Measurements from ENCODE around the gene KCTD5. TPM values are rescaled to one million over a fixed set of nuclear protein-coding genes. Genes with fewer than 3 reads are reported as not detected.

Gene KCTD5
- total and polyA plus RNA-seq, 9 of the 15 experiments (the other 6 are each of a cell fraction or from before 2014, with no cell fraction given), result 0.73 to 58.3 (median 32.3) TPM

GRCh38 chr16:2682209-2683021 is at the start of gene KCTD5 (continued):
- TF ChIP-seq SAFB (IDR thresholded peaks at IDR 0.05; ENCODE audit: borderline replicate concordance, low read depth, low read length) (0 out of 2 replicates have a peak, but pooled peaks have one; percentile 13), ATF4 (CRISPR knock-in tag; IDR thresholded peaks at IDR 0.05) (0 out of 2 replicates have a peak, but pooled peaks have one; percentile 8), POLR2AphosphoS2 (IDR thresholded peaks at IDR 0.05; ENCODE audit: low read length) (peak; percentile 43; the same call in 1 of the 2 replicates), GABPB1 (CRISPR knock-in tag; IDR thresholded peaks at IDR 0.05) (peak; percentile 99), GABPB2 (CRISPR knock-in tag; conservative IDR thresholded peaks at IDR 0.05) (no peak; the same call in 1 of the 2 replicates), E2F4 (CRISPR knock-in tag; IDR thresholded peaks at IDR 0.05; ENCODE audit: low read depth) (no peak), BCL6 (CRISPR knock-in tag; IDR thresholded peaks at IDR 0.05) (no peak), CTBP1 (IDR thresholded peaks at IDR 0.05; ENCODE audit: borderline replicate concordance) (peak; percentile 86; the same call in 1 of the 2 replicates), KLF6 (CRISPR knock-in tag; IDR thresholded peaks at IDR 0.05; ENCODE audit: borderline replicate concordance) (peak; percentile 53; the same call in 1 of the 2 replicates), TAL1 (IDR thresholded peaks at IDR 0.05) (no peak), KHSRP (IDR thresholded peaks at IDR 0.05) (no peak), TCF7 (IDR thresholded peaks at IDR 0.05; ENCODE audit: borderline replicate concordance) (0 out of 2 replicates have a peak, but pooled peaks have one; percentile 66), HDAC1 (IDR thresholded peaks at IDR 0.05) (peak in 1 of 2 experiments; percentile 89; a peak in 2 of 4 replicates), JUND (IDR thresholded peaks at IDR 0.05; ENCODE audit: borderline replicate concordance, low read depth, low read length) (peak; percentile 86), JUND (tag; IDR thresholded peaks at IDR 0.05; ENCODE audit: borderline replicate concordance, low read depth, low read length) (peak; percentile 27; the same call in 1 of the 3 replicates), ARID2 (IDR thresholded peaks at IDR 0.05) (no peak), MED1 (CRISPR knock-in tag; IDR thresholded peaks at IDR 0.05; ENCODE audit: borderline replicate concordance) (no peak), ZBTB33 (CRISPR knock-in tag; IDR thresholded peaks at IDR 0.05) (peak; percentile 69), NFYB (IDR thresholded peaks at IDR 0.05; ENCODE audit: extremely low read depth, insufficient read length) (no peak), NUFIP1 (IDR thresholded peaks at IDR 0.05; ENCODE audit: partially characterized antibody) (peak; percentile 55)
- TF ChIP-seq, protein P1, sequence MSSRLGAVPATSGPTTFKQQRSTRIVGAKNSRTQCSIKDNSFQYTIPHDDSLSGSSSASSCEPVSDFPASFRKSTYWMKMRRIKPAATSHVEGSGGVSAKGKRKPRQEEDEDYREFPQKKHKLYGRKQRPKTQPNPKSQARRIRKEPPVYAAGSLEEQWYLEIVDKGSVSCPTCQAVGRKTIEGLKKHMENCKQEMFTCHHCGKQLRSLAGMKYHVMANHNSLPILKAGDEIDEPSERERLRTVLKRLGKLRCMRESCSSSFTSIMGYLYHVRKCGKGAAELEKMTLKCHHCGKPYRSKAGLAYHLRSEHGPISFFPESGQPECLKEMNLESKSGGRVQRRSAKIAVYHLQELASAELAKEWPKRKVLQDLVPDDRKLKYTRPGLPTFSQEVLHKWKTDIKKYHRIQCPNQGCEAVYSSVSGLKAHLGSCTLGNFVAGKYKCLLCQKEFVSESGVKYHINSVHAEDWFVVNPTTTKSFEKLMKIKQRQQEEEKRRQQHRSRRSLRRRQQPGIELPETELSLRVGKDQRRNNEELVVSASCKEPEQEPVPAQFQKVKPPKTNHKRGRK (tag; IDR thresholded peaks at IDR 0.05), result no peak
- TF ChIP-seq, protein P2, sequence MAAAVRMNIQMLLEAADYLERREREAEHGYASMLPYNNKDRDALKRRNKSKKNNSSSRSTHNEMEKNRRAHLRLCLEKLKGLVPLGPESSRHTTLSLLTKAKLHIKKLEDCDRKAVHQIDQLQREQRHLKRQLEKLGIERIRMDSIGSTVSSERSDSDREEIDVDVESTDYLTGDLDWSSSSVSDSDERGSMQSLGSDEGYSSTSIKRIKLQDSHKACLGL (CRISPR knock-in tag; IDR thresholded peaks at IDR 0.05; ENCODE audit: borderline replicate concordance, poor library complexity, severe bottlenecking), result peak; percentile 75
